K562 (cell line): ENCODE data around the gene CFD. TPM values are rescaled to one million over a fixed set of nuclear protein-coding genes. Genes with fewer than 3 reads are reported as not detected.
A peak's percentile ranks its signal among the peaks of the same experiment; 100 is the strongest.

Experiments
- CXXC5 ChIP-seq: fragments of 250-450 bp; sonication (Bioruptor Pico); IDR thresholded peaks from 2 replicates; pipeline ENCODE4 v1.8.0; 2022; ENCODE audit warnings: inconsistent platforms, mild to moderate bottlenecking, moderate library complexity
- FOXK1 ChIP-seq: sonication (generic); formaldehyde crosslinking; IDR thresholded peaks from 2 replicates; pipeline ENCODE4 v1.8.0; 2022; ENCODE audit warnings: missing genetic modification reagents, mild to moderate bottlenecking, borderline replicate concordance
- HNRNPL ChIP-seq: fragments of 200-400 bp; formaldehyde crosslinking; IDR thresholded peaks from 2 replicates; pipeline ENCODE4 v1.6.1; 2017; ENCODE audit warnings: low read depth, mild to moderate bottlenecking, low read length
- KLF10 ChIP-seq: fragments of 250-450 bp; sonication (Bioruptor Pico); IDR thresholded peaks from 2 replicates; pipeline ENCODE4 v1.6.1; 2021; ENCODE audit warnings: matching md5 sums
- KLF13 ChIP-seq: fragments of 450-650 bp; IDR thresholded peaks from 2 replicates; pipeline ENCODE4 v1.6.1; 2016; ENCODE audit warnings: missing genetic modification characterization, low read depth, mild to moderate bottlenecking, missing compliant biosample characterization, moderate library complexity, borderline replicate concordance
- POLR3G ChIP-seq: IDR thresholded peaks from 2 replicates; pipeline ENCODE4 v1.6.1; 2011; ENCODE audit not compliant: insufficient read length, insufficient replicate concordance; ENCODE audit errors: extremely low read depth
- RAD21 ChIP-seq, 2 experiments: fragments of 250-450 bp in 1 of 2; fragments of 450-650 bp in 1 of 2; sonication (Bioruptor Pico) in 1 of 2; formaldehyde crosslinking in 1 of 2; IDR thresholded peaks in 1 of 2; conservative IDR thresholded peaks in 1 of 2; 2 replicates each; pipeline versions ENCODE4 v1.4.0 to v1.8.0; 2020 to 2022; ENCODE audit warnings: mild to moderate bottlenecking in 2 of 2, moderate library complexity in 1 of 2
- RBM25 ChIP-seq: fragments of 200-400 bp; formaldehyde crosslinking; IDR thresholded peaks from 2 replicates; pipeline ENCODE4 v1.6.1; 2018; ENCODE audit warnings: low read length, low read depth, moderate library complexity; ENCODE audit not compliant: severe bottlenecking
- RFX1 ChIP-seq: fragments of 450-650 bp; IDR thresholded peaks from 2 replicates; pipeline ENCODE4 v1.6.1; 2016; ENCODE audit warnings: mild to moderate bottlenecking, moderate library complexity
- SAFB ChIP-seq: fragments of 200-400 bp; formaldehyde crosslinking; IDR thresholded peaks from 2 replicates; pipeline ENCODE4 v1.6.1; 2017; ENCODE audit warnings: low read depth, low read length, borderline replicate concordance
- STAG1 ChIP-seq: sonication (generic); formaldehyde crosslinking; IDR thresholded peaks from 2 replicates; pipeline ENCODE4 v1.5.0; 2020; ENCODE audit warnings: missing genetic modification reagents, borderline replicate concordance
- ZNF146 ChIP-seq: IDR thresholded peaks from one replicate; pipeline ENCODE4 v1.6.1; 2018; ENCODE audit warnings: missing compliant biosample characterization; ENCODE audit not compliant: unreplicated experiment
- ZNF57 ChIP-seq: fragments of 450-650 bp; formaldehyde crosslinking; IDR thresholded peaks from 2 replicates; pipeline ENCODE4 v1.4.0; 2020; ENCODE audit warnings: mild to moderate bottlenecking, moderate library complexity
- polyA plus RNA-seq, 8 experiments: library from polyadenylated mRNA; depleted of rRNA in 4 of 8; stranded (reverse) in 5 of 8; unstranded in 3 of 8; fragments of >200 nt; fragmentation: Nextera tagmentation in 2 of 8; fragmentation: Illumina TruSeq in 1 of 8; extraction: Ambion mirVana in 2 of 8; extraction: Trizol in 1 of 8; gene quantifications; 2 replicates each; pipeline versions ENCODE4 v1.2.1 to v1.2.3, GENCODE V29; 2011 to 2014; ENCODE audit warnings: inconsistent platforms in 1 of 8, missing spikeins in 1 of 8
- total RNA-seq, 7 experiments: library from RNA; depleted of rRNA in 6 of 7; stranded (reverse); fragments of >200 nt in 6 of 7; fragmentation: Illumina TruSeq in 2 of 7; extraction: Trizol in 2 of 7; gene quantifications; 2 replicates each; pipeline versions ENCODE4 v1.2.1 to v1.2.3, GENCODE V29; 2011 to 2021; ENCODE audit warnings: low replicate concordance in 1 of 7
- TF ChIP-seq, protein P1 (sequence below): fragments of 250-450 bp; sonication (Bioruptor Pico); IDR thresholded peaks from 2 replicates; pipeline ENCODE4 v1.5.0; 2020; ENCODE audit warnings: mild to moderate bottlenecking
- TF ChIP-seq, protein P2 (sequence below): fragments of 250-450 bp; sonication (Bioruptor Pico); IDR thresholded peaks from 2 replicates; pipeline ENCODE4 v1.5.1; 2021; ENCODE audit warnings: mild to moderate bottlenecking
- TF ChIP-seq, protein P3 (sequence below): sonication (generic); formaldehyde crosslinking; IDR thresholded peaks from 2 replicates; pipeline ENCODE4 v1.8.0; 2022; ENCODE audit warnings: mild to moderate bottlenecking, missing genetic modification reagents
- TF ChIP-seq, protein P4 (sequence below): sonication (generic); formaldehyde crosslinking; IDR thresholded peaks from 2 replicates; pipeline ENCODE4 v1.5.0; 2020; ENCODE audit warnings: missing genetic modification reagents
- TF ChIP-seq, protein P5 (sequence below): fragments of 250-450 bp; sonication (Bioruptor Pico); IDR thresholded peaks from 2 replicates; pipeline ENCODE4 v1.4.0; 2020; ENCODE audit warnings: mild to moderate bottlenecking
- TF ChIP-seq, protein P6 (sequence below): IDR thresholded peaks from 2 replicates; pipeline ENCODE4 v1.6.1; 2012; ENCODE audit warnings: low read depth, low read length, improper control_type of control experiment, borderline replicate concordance

Gene CFD
- total and polyA plus RNA-seq, 9 of the 15 experiments (the other 6 are each of a cell fraction or from before 2014, with no cell fraction given) = 0.52 to 59.4 (median 7.6) TPM

DNA sequence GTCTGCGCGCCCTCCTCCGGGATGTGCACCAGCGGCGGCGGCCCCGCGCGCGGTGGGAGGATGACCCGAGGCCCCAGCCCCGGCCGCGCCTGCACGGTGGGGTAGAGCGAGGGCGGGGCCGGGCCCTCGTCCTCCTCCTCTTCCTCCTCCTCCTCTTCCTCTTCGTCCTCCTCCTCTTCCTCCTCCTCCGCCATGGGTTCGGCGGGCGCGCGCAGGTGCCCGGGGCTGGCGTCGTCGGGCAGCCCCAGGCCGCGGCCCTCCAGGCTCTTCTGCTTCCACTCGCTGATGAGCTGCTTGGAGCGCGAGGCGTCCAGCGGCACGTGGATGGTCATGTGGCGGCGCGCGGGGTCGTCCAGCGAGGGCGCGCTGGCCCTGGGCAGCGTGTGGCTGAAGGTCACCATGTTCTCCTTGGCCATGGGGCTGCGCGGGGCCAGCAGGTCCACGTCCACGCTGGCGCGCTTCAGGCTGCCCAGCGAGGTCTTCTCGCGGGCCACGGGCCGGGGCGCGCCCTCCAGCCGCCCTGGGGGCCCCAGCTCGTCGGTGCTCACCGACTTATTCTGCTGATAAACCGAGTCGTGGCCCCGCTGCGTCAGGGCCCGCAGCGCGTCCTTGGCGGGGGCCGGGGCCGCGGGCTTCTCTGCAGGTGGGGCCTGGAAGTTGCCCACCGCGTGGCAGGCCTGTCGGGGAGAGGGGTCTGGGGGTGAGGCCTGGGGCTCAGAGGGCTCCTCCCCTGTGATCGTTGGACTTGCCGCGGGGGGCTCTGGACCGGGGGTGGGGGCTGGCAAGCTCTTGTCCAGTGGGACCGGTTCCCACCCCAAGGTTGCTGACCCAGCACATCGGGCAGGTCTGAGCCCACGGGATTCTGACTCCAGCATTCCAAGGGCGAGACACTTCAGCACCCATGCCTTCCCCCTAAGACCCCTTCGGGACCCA, 46.0 kb upstream of the CFD start (continued):
- TF ChIP-seq, protein P1, sequence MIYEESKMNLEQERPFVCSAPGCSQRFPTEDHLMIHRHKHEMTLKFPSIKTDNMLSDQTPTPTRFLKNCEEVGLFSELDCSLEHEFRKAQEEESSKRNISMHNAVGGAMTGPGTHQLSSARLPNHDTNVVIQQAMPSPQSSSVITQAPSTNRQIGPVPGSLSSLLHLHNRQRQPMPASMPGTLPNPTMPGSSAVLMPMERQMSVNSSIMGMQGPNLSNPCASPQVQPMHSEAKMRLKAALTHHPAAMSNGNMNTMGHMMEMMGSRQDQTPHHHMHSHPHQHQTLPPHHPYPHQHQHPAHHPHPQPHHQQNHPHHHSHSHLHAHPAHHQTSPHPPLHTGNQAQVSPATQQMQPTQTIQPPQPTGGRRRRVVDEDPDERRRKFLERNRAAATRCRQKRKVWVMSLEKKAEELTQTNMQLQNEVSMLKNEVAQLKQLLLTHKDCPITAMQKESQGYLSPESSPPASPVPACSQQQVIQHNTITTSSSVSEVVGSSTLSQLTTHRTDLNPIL (CRISPR knock-in tag) = no peak
- TF ChIP-seq RAD21 (CRISPR knock-in tag; conservative IDR thresholded peaks at IDR 0.05 in 1 of 2, IDR thresholded peaks at IDR 0.05 in 1 of 2) (no peak), KLF13 (no peak), FOXK1 (CRISPR knock-in tag) (no peak), RFX1 (no peak), ZNF146 (no peak), KLF10 (CRISPR knock-in tag) (no peak), POLR3G (no peak), SAFB (peak; percentile 31; the same call in 1 of the 2 replicates), CXXC5 (CRISPR knock-in tag) (no peak), STAG1 (no peak), HNRNPL (peak; percentile 99), ZNF57 (CRISPR knock-in tag) (no peak), RBM25 (no peak)
- TF ChIP-seq, protein P2, sequence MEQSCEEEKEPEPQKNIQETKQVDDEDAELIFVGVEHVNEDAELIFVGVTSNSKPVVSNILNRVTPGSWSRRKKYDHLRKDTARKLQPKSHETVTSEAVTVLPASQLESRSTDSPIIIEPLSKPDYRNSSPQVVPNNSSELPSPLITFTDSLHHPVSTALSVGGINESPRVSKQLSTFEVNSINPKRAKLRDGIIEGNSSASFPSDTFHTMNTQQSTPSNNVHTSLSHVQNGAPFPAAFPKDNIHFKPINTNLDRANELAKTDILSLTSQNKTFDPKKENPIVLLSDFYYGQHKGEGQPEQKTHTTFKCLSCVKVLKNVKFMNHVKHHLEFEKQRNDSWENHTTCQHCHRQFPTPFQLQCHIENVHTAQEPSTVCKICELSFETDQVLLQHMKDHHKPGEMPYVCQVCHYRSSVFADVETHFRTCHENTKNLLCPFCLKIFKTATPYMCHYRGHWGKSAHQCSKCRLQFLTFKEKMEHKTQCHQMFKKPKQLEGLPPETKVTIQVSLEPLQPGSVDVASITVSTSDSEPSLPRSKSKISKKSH (CRISPR knock-in tag) = no peak
- TF ChIP-seq, protein P3, sequence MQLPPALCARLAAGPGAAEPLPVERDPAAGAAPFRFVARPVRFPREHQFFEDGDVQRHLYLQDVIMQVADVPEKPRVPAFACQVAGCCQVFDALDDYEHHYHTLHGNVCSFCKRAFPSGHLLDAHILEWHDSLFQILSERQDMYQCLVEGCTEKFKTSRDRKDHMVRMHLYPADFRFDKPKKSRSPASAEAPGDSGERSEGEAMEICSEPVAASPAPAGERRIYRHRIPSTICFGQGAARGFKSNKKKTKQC (CRISPR knock-in tag) = no peak
- TF ChIP-seq, protein P4, sequence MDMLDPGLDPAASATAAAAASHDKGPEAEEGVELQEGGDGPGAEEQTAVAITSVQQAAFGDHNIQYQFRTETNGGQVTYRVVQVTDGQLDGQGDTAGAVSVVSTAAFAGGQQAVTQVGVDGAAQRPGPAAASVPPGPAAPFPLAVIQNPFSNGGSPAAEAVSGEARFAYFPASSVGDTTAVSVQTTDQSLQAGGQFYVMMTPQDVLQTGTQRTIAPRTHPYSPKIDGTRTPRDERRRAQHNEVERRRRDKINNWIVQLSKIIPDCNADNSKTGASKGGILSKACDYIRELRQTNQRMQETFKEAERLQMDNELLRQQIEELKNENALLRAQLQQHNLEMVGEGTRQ (CRISPR knock-in tag) = no peak
- TF ChIP-seq, protein P5, sequence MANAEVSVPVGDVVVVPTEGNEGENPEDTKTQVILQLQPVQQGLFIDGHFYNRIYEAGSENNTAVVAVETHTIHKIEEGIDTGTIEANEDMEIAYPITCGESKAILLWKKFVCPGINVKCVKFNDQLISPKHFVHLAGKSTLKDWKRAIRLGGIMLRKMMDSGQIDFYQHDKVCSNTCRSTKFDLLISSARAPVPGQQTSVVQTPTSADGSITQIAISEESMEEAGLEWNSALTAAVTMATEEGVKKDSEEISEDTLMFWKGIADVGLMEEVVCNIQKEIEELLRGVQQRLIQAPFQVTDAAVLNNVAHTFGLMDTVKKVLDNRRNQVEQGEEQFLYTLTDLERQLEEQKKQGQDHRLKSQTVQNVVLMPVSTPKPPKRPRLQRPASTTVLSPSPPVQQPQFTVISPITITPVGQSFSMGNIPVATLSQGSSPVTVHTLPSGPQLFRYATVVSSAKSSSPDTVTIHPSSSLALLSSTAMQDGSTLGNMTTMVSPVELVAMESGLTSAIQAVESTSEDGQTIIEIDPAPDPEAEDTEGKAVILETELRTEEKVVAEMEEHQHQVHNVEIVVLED (CRISPR knock-in tag) = no peak
- TF ChIP-seq, protein P6, sequence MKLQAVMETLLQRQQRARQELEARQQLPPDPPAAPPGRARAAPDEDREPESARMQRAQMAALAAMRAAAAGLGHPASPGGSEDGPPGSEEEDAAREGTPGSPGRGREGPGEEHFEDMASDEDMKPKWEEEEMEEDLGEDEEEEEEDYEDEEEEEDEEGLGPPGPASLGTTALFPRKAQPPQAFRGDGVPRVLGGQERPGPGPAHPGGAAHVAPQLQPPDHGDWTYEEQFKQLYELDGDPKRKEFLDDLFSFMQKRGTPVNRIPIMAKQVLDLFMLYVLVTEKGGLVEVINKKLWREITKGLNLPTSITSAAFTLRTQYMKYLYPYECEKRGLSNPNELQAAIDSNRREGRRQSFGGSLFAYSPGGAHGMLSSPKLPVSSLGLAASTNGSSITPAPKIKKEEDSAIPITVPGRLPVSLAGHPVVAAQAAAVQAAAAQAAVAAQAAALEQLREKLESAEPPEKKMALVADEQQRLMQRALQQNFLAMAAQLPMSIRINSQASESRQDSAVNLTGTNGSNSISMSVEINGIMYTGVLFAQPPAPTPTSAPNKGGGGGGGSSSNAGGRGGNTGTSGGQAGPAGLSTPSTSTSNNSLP = no peak
